Purkinje cell (primary cell): ENCODE data around the gene KLK3. TPM values are rescaled to one million over a fixed set of nuclear protein-coding genes. Genes with fewer than 3 reads are reported as not detected.

Experiments used
- polyA plus RNA-seq: library from polyadenylated mRNA; unstranded; fragments of >200 nt; fragmentation: Nextera tagmentation; gene quantifications from 2 replicates; pipeline ENCODE4 v1.2.1, GENCODE V29; 2014

The KLK3 gene
- polyA plus RNA-seq: not detected in 2 replicates

GRCh38 chr19:50854636-50855410, at the start of gene KLK3:
Gene KLK3 (plus strand): TSS chr19:50854915. CDS start chr19:50854956, 41 bp downstream.

GRCh38 chr19:50823389-50824042, 31.2 kb upstream of the KLK3 start, which contains the start of gene KLK1:
Gene KLK1 (minus strand): TSS chr19:50823787. CDS start chr19:50823748, 39 bp downstream.

GRCh38 chr19:50833117-50833801, 21.5 kb upstream of the KLK3 start, which contains the start of gene KLK15:
Gene KLK15 (minus strand): TSS chr19:50833574. CDS start chr19:50831492, 2,082 bp downstream.

GRCh38 chr19:50873056-50873455, 18.3 kb downstream of the KLK3 start, which contains the start of gene KLK2:
Gene KLK2 (plus strand): TSS chr19:50873439. CDS start chr19:50873474, 35 bp downstream.

Other genes starting within 250 kb of the KLK3 start
- 1.3 and 2.3 TPM in 2 replicates for gene SYT3, start 215.0 kb upstream of the KLK3 start, polyA plus RNA-seq
- not detected in 2 replicates for gene C19orf81, start 205.5 kb upstream of the KLK3 start, polyA plus RNA-seq
- gene SHANK1, start 135.1 kb upstream of the KLK3 start, polyA plus RNA-seq: 0.11 TPM in 2 replicates
- gene CLEC11A, start 131.6 kb upstream of the KLK3 start, polyA plus RNA-seq: 2.5 and 6.0 TPM in 2 replicates
- not detected in 2 replicates for gene GPR32, start 84.5 kb upstream of the KLK3 start, polyA plus RNA-seq
- gene ACP4, start 64.5 kb upstream of the KLK3 start, polyA plus RNA-seq: not detected in 2 replicates
- not detected in 2 replicates for gene KLK1, start 31.1 kb upstream of the KLK3 start, polyA plus RNA-seq
- not detected in 2 replicates for gene KLK15, start 21.3 kb upstream of the KLK3 start, polyA plus RNA-seq
- gene KLK2, start 18.5 kb downstream of the KLK3 start, polyA plus RNA-seq: 0.20 TPM in 1 of 2 replicates, not detected in the other
- not detected in 2 replicates for gene KLK4, start 56.5 kb downstream of the KLK3 start, polyA plus RNA-seq
- 5.6 TPM in 1 of 2 replicates, not detected in the other for gene KLK5, start 98.1 kb downstream of the KLK3 start, polyA plus RNA-seq
- gene KLK6, start 114.7 kb downstream of the KLK3 start, polyA plus RNA-seq: 2.6 and 2.8 TPM in 2 replicates
- 14.9 and 18.1 TPM in 2 replicates for gene KLK7, start 129.0 kb downstream of the KLK3 start, polyA plus RNA-seq
- gene KLK8, start 146.7 kb downstream of the KLK3 start, polyA plus RNA-seq: 194 and 292 TPM in 2 replicates
- gene KLK10, start 164.8 kb downstream of the KLK3 start, polyA plus RNA-seq: 0.16 and 3.9 TPM in 2 replicates
- gene KLK11, start 171.7 kb downstream of the KLK3 start, polyA plus RNA-seq: not detected in 2 replicates
- gene KLK12, start 180.1 kb downstream of the KLK3 start, polyA plus RNA-seq: not detected in 2 replicates
- gene KLK13, start 210.2 kb downstream of the KLK3 start, polyA plus RNA-seq: not detected in 2 replicates
- gene KLK14, start 228.0 kb downstream of the KLK3 start, polyA plus RNA-seq: not detected in 2 replicates